Naive thymus-derived CD4-positive, alpha-beta T cell (primary cell): ENCODE data around the gene EIF4EBP2. TPM values are rescaled to one million over a fixed set of nuclear protein-coding genes. Genes with fewer than 3 reads are reported as not detected.

Experiments
- ATAC-seq: fragments of 150-1000 bp; cut with Tn5 transposase; 2 replicates; pipeline ENCODE4 v1.10.0; 2021; ENCODE audit warnings: mild to moderate bottlenecking, moderate library complexity
- CTCF ChIA-PET: fragments of 350-600 bp; sonication (Branson Sonifier 250); formaldehyde crosslinking; loops from one replicate; lab custom pipeline; 2021; ENCODE audit warnings: antibody characterized with exemption; lab: Charles Lee
- POLR2A ChIA-PET: fragments of 350-600 bp; sonication (Branson Sonifier 250); formaldehyde crosslinking; loops from one replicate; lab custom pipeline; 2021; ENCODE audit warnings: antibody characterized with exemption, inconsistent platforms; lab: Charles Lee
- DNase-seq, 9 donors: peaks; one replicate each; pipeline versions ENCODE4 v3.0.0 to v3.0.0-alpha.2; 2020 to 2022; ENCODE audit warnings: mixed read lengths in 1 of 9
- H3K27ac ChIP-seq: one replicate; pipeline ENCODE4 v1.7.0; 2013; ENCODE audit warnings: mild to moderate bottlenecking, low read depth, low read length, moderate library complexity
- H3K27me3 ChIP-seq, 2 donors: one replicate each; pipeline ENCODE4 v1.7.0; 2013; ENCODE audit warnings: low read length in 2 of 2, mild to moderate bottlenecking in 2 of 2, moderate library complexity in 2 of 2; ENCODE audit not compliant: control insufficient read depth in 2 of 2, insufficient read depth in 2 of 2
- H3K36me3 ChIP-seq, 3 experiments: 1 replicate in 2 of 3; 2 replicates in 1 of 3; pipeline ENCODE4 v1.7.0; 2013; ENCODE audit warnings: low read length in 3 of 3, mild to moderate bottlenecking in 3 of 3, moderate library complexity in 1 of 3; ENCODE audit not compliant: insufficient read depth in 3 of 3, control insufficient read depth in 2 of 3
- H3K4me1 ChIP-seq, 2 donors: one replicate each; pipeline ENCODE4 v1.7.0; 2013; ENCODE audit warnings: low read length in 2 of 2, mild to moderate bottlenecking in 2 of 2, moderate library complexity in 1 of 2; ENCODE audit not compliant: control insufficient read depth in 2 of 2, insufficient read depth in 2 of 2
- H3K4me3 ChIP-seq: 2 replicates; pipeline ENCODE4 v1.7.0; 2013; ENCODE audit warnings: mild to moderate bottlenecking, low read length
- H3K9me3 ChIP-seq, 3 experiments: 1 replicate in 2 of 3; 2 replicates in 1 of 3; pipeline ENCODE4 v1.7.0; 2013; ENCODE audit warnings: low read length in 3 of 3; ENCODE audit not compliant: control insufficient read depth in 2 of 3
- H3K27ac Mint-ChIP-seq, 9 donors: one replicate each; pipeline ENCODE4 v1.8.0; 2020 to 2022; ENCODE audit warnings: mixed read lengths in 9 of 9, mild to moderate bottlenecking in 8 of 9, moderate library complexity in 5 of 9, inconsistent platforms in 2 of 9
- H3K27me3 Mint-ChIP-seq, 5 donors: one replicate each; pipeline ENCODE4 v1.8.0; 2021 to 2022; ENCODE audit warnings: mixed read lengths in 5 of 5, mild to moderate bottlenecking in 1 of 5
- H3K36me3 Mint-ChIP-seq, 5 donors: one replicate each; pipeline ENCODE4 v1.8.0; 2020 to 2022; ENCODE audit warnings: mixed read lengths in 5 of 5, mild to moderate bottlenecking in 3 of 5, inconsistent platforms in 1 of 5
- H3K4me1 Mint-ChIP-seq, 7 donors: one replicate each; pipeline ENCODE4 v1.8.0; 2020 to 2022; ENCODE audit warnings: mixed read lengths in 7 of 7, mild to moderate bottlenecking in 3 of 7, inconsistent platforms in 1 of 7
- H3K4me3 Mint-ChIP-seq, 10 donors: one replicate each; pipeline ENCODE4 v1.8.0; 2020 to 2022; ENCODE audit warnings: mild to moderate bottlenecking in 10 of 10, mixed read lengths in 10 of 10, moderate library complexity in 6 of 10, inconsistent platforms in 2 of 10
- H3K9me3 Mint-ChIP-seq, 11 donors: one replicate each; pipeline ENCODE4 v1.8.0; 2020 to 2022; ENCODE audit warnings: mixed read lengths in 11 of 11, mild to moderate bottlenecking in 4 of 11, inconsistent platforms in 1 of 11, moderate library complexity in 1 of 11
- intact Hi-C, 2 donors: fragments of 100-400 bp; cut with micrococcal nuclease; formaldehyde crosslinking; loops; one replicate each; pipeline ENCODE4 v1.15.1; 2023
- polyA plus RNA-seq, 2 donors: library from polyadenylated mRNA; unstranded; fragments of 300-500 nt; fragmentation: Illumina TruSeq; gene quantifications; one replicate each; pipeline ENCODE4 v1.2.3, GENCODE V29; 2021
- total RNA-seq, 6 experiments: library from RNA in 5 of 6; stranded (reverse) in 5 of 6; gene quantifications; 1 replicate in 5 of 6; 2 replicates in 1 of 6; pipeline ENCODE4 v1.2.3 and lab custom pipeline; 2021 to 2026

The EIF4EBP2 gene
- total and polyA plus RNA-seq, 7 experiments from 2014 or later, result 33.5 to 54.3 (median 47.8) TPM

- H3K4me1 Mint-ChIP-seq, result peaks cover 0 to 8% (median 3%) of the 10 kb centered on the region in 7 donors
- peak overlapping the region in 1 of 10 donors; percentile 53 for H3K4me3 Mint-ChIP-seq
- no peak for ATAC-seq
- H3K9me3 Mint-ChIP-seq, result no peaks in the 10 kb centered on the region
- Histone ChIP-seq H3K9me3 (no peaks in the 10 kb centered on the region), H3K4me1 (no peaks in the 10 kb centered on the region), H3K27ac (no peak overlapping the region), H3K4me3 (no peak overlapping the region), H3K27me3 (peaks cover 0 to 4% of the 10 kb centered on the region in 2 donors), H3K36me3 (no peaks in the 10 kb centered on the region)
- no peak for DNase-seq
- intact Hi-C loops, result loop anchor here in 1 of 2 donors (5.0 kb wide), 1 partner anchor 357 kb away; the partner anchor contains the start of gene SGPL1
- H3K27ac Mint-ChIP-seq, result peak overlapping the region in 1 of 9 donors; percentile 89
- ChIA-PET CTCF (interaction anchor here (1.0 to 1.8 kb wide), 2 partner anchors 9 to 299 kb away, joined by 4 to 15 read pairs; no protein-coding TSS in a partner anchor), POLR2A (no interaction called here)
- peaks cover 23 to 59% (median 39%) of the 10 kb centered on the region in 5 donors for H3K27me3 Mint-ChIP-seq
- no peaks in the 10 kb centered on the region for H3K36me3 Mint-ChIP-seq
Observed at GRCh38 chr10:70459774-70460490, 56.0 kb downstream of the EIF4EBP2 start.

- Mint-ChIP-seq H3K4me3 (no peak overlapping the region), H3K4me1 (peaks cover 0 to 8% (median 3%) of the 10 kb centered on the region in 7 donors), H3K9me3 (no peaks in the 10 kb centered on the region), H3K27ac (peak overlapping the region in 2 of 9 donors; percentile 10 to 66), H3K36me3 (no peaks in the 10 kb centered on the region), H3K27me3 (peaks cover 23 to 45% (median 36%) of the 10 kb centered on the region in 5 donors)
- ChIA-PET POLR2A (no interaction called here), CTCF (interaction anchor here (0.7 to 2.4 kb wide), 23 partner anchors 11 to 416 kb away, joined by 3 to 22 read pairs (median 4); partner anchors contain the start of gene PALD1)
- H3K4me3 ChIP-seq, result no peak overlapping the region
- ATAC-seq (peak; percentile 69), DNase-seq (peak in 6 of 9 donors; percentile 29 to 52 (median 42))
- peaks cover 0 to 4% of the 10 kb centered on the region in 2 donors for H3K27me3 ChIP-seq
- no peaks in the 10 kb centered on the region for H3K36me3 ChIP-seq
- intact Hi-C loops, result loop anchor here (1.0 to 5.0 kb wide), 6 partner anchors 16 to 419 kb away; partner anchors contain the start of gene SGPL1 (in 1 of the 2)
- H3K9me3 ChIP-seq, result no peaks in the 10 kb centered on the region
- no peaks in the 10 kb centered on the region for H3K4me1 ChIP-seq
- H3K27ac ChIP-seq, result no peak overlapping the region
Observed at GRCh38 chr10:70461397-70462348, 57.7 kb downstream of the EIF4EBP2 start.

- Histone ChIP-seq H3K9me3 (no peaks in the 10 kb centered on the region), H3K4me3 (no peak overlapping the region), H3K27ac (no peak overlapping the region), H3K36me3 (no peaks in the 10 kb centered on the region), H3K4me1 (no peaks in the 10 kb centered on the region), H3K27me3 (peaks cover 0 to 4% of the 10 kb centered on the region in 2 donors)
- POLR2A ChIA-PET, result no interaction called here
- Mint-ChIP-seq H3K4me3 (no peak overlapping the region), H3K27me3 (peaks cover 15 to 40% (median 28%) of the 10 kb centered on the region in 5 donors), H3K27ac (no peak overlapping the region), H3K9me3 (no peaks in the 10 kb centered on the region), H3K4me1 (peaks cover 0 to 8% (median 0%) of the 10 kb centered on the region in 7 donors), H3K36me3 (no peaks in the 10 kb centered on the region)
- CTCF ChIA-PET, result interaction anchor here (0.8 to 2.4 kb wide), 9 partner anchors 10 to 241 kb away, joined by 3 to 22 read pairs (median 5); partner anchors contain the start of gene PALD1
- ATAC-seq (no peak), DNase-seq (no peak)
- intact Hi-C loops, result loop anchor here in 1 of 2 donors (5.0 kb wide), 1 partner anchor 355 kb away; the partner anchor contains the start of gene SGPL1
Observed at GRCh38 chr10:70462349-70462984, 58.5 kb downstream of the EIF4EBP2 start.

GRCh38 chr10:70465278-70465677 is 61.3 kb downstream of the EIF4EBP2 start:
- H3K4me1 ChIP-seq, result no peaks in the 10 kb centered on the region
- Mint-ChIP-seq H3K27ac (no peak overlapping the region), H3K9me3 (no peaks in the 10 kb centered on the region), H3K36me3 (no peaks in the 10 kb centered on the region), H3K4me1 (peaks cover 0 to 6% (median 0%) of the 10 kb centered on the region in 7 donors), H3K4me3 (no peak overlapping the region), H3K27me3 (peaks cover 3 to 28% (median 10%) of the 10 kb centered on the region in 5 donors)
- H3K9me3 ChIP-seq, result no peaks in the 10 kb centered on the region
- ATAC-seq, result no peak
- intact Hi-C loops, result no loop called here
- DNase-seq, result no peak
- ChIA-PET POLR2A (no interaction called here), CTCF (interaction anchor here (1.0 kb wide), 1 partner anchor 17 kb away, joined by 6 read pairs; no protein-coding TSS in a partner anchor)
- H3K4me3 ChIP-seq, result no peak overlapping the region
- no peak overlapping the region for H3K27ac ChIP-seq
- H3K27me3 ChIP-seq, result no peaks in the 10 kb centered on the region
- H3K36me3 ChIP-seq, result no peaks in the 10 kb centered on the region

GRCh38 chr10:70465832-70466231 is 61.9 kb downstream of the EIF4EBP2 start:
- no peak overlapping the region for H3K4me3 Mint-ChIP-seq
- Histone ChIP-seq H3K27ac (no peak overlapping the region), H3K4me3 (no peak overlapping the region), H3K9me3 (no peaks in the 10 kb centered on the region), H3K27me3 (no peaks in the 10 kb centered on the region), H3K4me1 (no peaks in the 10 kb centered on the region), H3K36me3 (no peaks in the 10 kb centered on the region)
- peaks cover 0 to 6% (median 0%) of the 10 kb centered on the region in 7 donors for H3K4me1 Mint-ChIP-seq
- ATAC-seq, result no peak
- no peaks in the 10 kb centered on the region for H3K9me3 Mint-ChIP-seq
- intact Hi-C loops, result no loop called here
- DNase-seq, result no peak
- no peaks in the 10 kb centered on the region for H3K36me3 Mint-ChIP-seq
- H3K27ac Mint-ChIP-seq, result no peak overlapping the region
- POLR2A ChIA-PET, result no interaction called here
- CTCF ChIA-PET, result no interaction called here
- peaks cover 0 to 23% (median 6%) of the 10 kb centered on the region in 5 donors for H3K27me3 Mint-ChIP-seq

GRCh38 chr10:70466951-70467350 is 63.0 kb downstream of the EIF4EBP2 start:
- intact Hi-C loops, result no loop called here
- H3K27ac Mint-ChIP-seq, result no peak overlapping the region
- no peaks in the 10 kb centered on the region for H3K27me3 ChIP-seq
- no peak for ATAC-seq
- ChIA-PET POLR2A (no interaction called here), CTCF (no interaction called here)
- H3K4me1 Mint-ChIP-seq, result peaks cover 0 to 2% (median 0%) of the 10 kb centered on the region in 7 donors
- no peaks in the 10 kb centered on the region for H3K4me1 ChIP-seq
- H3K36me3 Mint-ChIP-seq, result no peaks in the 10 kb centered on the region
- no peak overlapping the region for H3K4me3 ChIP-seq
- H3K4me3 Mint-ChIP-seq, result no peak overlapping the region
- H3K9me3 Mint-ChIP-seq, result no peaks in the 10 kb centered on the region
- H3K27ac ChIP-seq, result no peak overlapping the region
- no peaks in the 10 kb centered on the region for H3K36me3 ChIP-seq
- H3K27me3 Mint-ChIP-seq, result peaks cover 0 to 23% (median 0%) of the 10 kb centered on the region in 5 donors
- H3K9me3 ChIP-seq, result no peaks in the 10 kb centered on the region
- no peak for DNase-seq
